NT2/D1 (cell line): ENCODE measurements around the gene HTR2A.

ENCODE experiments used
- SUZ12 ChIP-seq: IDR thresholded peaks from 2 replicates; pipeline ENCODE4 v1.6.1; 2011; ENCODE audit not compliant: insufficient read length, insufficient read depth; ENCODE audit errors: extremely low read depth
- ZNF274 ChIP-seq: IDR thresholded peaks from 2 replicates; pipeline ENCODE4 v1.6.1; 2011; ENCODE audit warnings: mild to moderate bottlenecking, low read depth, low read length

GRCh38 chr13:46858776-46859175 is 38.1 kb downstream of the HTR2A start:
- TF ChIP-seq ZNF274 (no peak), SUZ12 (no peak)
